HepG2 (cell line): ENCODE data around the gene TIMM44.

Experiments
- FOXA3 ChIP-seq: IDR thresholded peaks from 2 replicates; pipeline ENCODE4 v1.6.1; 2016; ENCODE audit warnings: missing genetic modification reagents, missing compliant biosample characterization
- GABPB1 ChIP-seq: IDR thresholded peaks from 2 replicates; pipeline ENCODE4 v1.6.1; 2016; ENCODE audit warnings: mild to moderate bottlenecking, missing genetic modification reagents, moderate library complexity, missing compliant biosample characterization
- NFRKB ChIP-seq: fragments of 450-650 bp; IDR thresholded peaks from 2 replicates; pipeline ENCODE4 v1.6.1; 2017
- NR2C2 ChIP-seq: sonication (generic); formaldehyde crosslinking; IDR thresholded peaks from 2 replicates; pipeline ENCODE4 v1.4.0; 2020; ENCODE audit warnings: missing genetic modification reagents, mild to moderate bottlenecking, moderate library complexity, borderline replicate concordance
- POLR2AphosphoS5 ChIP-seq: IDR thresholded peaks from 2 replicates; pipeline ENCODE4 v1.6.1; 2012; ENCODE audit warnings: low read depth, low read length
- RBM22 ChIP-seq: fragments of 200-400 bp; formaldehyde crosslinking; optimal IDR thresholded peaks from 2 replicates; pipeline ENCODE3; 2017; ENCODE audit warnings: mild to moderate bottlenecking, low read length, moderate library complexity
- SOX6 ChIP-seq, 2 experiments: fragments of 450-650 bp in 1 of 2; sonication (generic) in 1 of 2; formaldehyde crosslinking in 1 of 2; IDR thresholded peaks; 2 replicates each; pipeline versions ENCODE4 v1.4.0 to v1.6.1; 2017 to 2020; ENCODE audit warnings: antibody characterized with exemption in 1 of 2, mild to moderate bottlenecking in 1 of 2, missing genetic modification reagents in 1 of 2
- SUZ12 ChIP-seq: fragments of 150-350 bp; IDR thresholded peaks from 2 replicates; pipeline ENCODE4 v1.6.1; 2014; ENCODE audit warnings: low read depth, low read length
- ZBTB8A ChIP-seq: sonication (generic); formaldehyde crosslinking; IDR thresholded peaks from 2 replicates; pipeline ENCODE4 v1.4.0; 2020; ENCODE audit warnings: mild to moderate bottlenecking, low read depth, missing genetic modification reagents, borderline replicate concordance
- ZNF446 ChIP-seq: sonication (generic); formaldehyde crosslinking; IDR thresholded peaks from 2 replicates; pipeline ENCODE4 v1.5.0; 2020; ENCODE audit warnings: mild to moderate bottlenecking, missing genetic modification reagents
- TF ChIP-seq, protein P1 (sequence below): sonication (generic); formaldehyde crosslinking; IDR thresholded peaks from 2 replicates; pipeline ENCODE4 v1.5.0; 2020; ENCODE audit warnings: mild to moderate bottlenecking, missing genetic modification reagents, moderate library complexity

DNA sequence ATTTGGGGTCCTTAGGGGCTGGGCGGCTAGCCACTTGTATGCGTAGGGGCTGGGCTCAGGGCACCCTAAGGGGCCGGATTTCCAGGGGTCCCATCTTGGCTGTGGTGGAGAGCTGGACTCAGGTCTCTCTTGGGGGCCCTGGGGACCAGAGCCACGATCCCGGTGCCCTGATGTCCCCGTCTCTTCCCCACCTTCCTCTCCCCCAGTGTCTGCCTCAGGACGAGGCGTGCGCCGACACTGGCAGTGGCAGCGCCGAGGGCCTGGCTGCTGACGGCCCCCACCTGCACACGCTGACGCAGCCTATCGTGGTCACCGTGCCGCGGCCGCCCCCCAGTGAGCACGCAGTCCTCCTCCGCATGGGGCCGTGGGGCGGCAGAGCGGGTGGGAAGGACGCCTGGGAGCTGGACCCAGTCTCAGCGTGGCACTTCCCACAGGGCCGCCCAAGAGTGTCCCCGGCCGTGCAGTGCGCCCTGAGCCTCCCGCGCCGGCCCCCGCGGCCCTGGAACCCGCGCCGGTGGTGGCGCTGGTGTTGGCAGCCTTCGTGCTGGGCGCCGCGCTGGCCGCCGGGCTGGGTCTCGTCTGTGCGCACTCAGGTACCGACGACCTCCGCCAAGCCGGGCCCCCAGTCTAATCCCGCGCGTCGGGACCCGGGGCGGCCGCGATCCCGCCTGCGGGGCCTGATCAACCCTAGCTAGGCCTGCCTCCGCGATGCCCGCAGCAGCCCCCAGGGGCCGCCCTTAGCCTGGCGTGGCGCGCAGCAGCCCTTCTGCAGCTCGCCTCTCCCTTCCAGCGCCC, 26.0 kb downstream of the TIMM44 start:
- TF ChIP-seq ZBTB8A (CRISPR knock-in tag) (no peak), SUZ12 (no peak), GABPB1 (CRISPR knock-in tag) (no peak), NFRKB (no peak), NR2C2 (CRISPR knock-in tag) (no peak), POLR2AphosphoS5 (no peak), SOX6 (IDR thresholded peaks at IDR 0.05) (no peak), SOX6 (CRISPR knock-in tag; IDR thresholded peaks at IDR 0.05) (no peak), FOXA3 (CRISPR knock-in tag) (no peak), RBM22 (no peak), ZNF446 (no peak)
- TF ChIP-seq, protein P1, sequence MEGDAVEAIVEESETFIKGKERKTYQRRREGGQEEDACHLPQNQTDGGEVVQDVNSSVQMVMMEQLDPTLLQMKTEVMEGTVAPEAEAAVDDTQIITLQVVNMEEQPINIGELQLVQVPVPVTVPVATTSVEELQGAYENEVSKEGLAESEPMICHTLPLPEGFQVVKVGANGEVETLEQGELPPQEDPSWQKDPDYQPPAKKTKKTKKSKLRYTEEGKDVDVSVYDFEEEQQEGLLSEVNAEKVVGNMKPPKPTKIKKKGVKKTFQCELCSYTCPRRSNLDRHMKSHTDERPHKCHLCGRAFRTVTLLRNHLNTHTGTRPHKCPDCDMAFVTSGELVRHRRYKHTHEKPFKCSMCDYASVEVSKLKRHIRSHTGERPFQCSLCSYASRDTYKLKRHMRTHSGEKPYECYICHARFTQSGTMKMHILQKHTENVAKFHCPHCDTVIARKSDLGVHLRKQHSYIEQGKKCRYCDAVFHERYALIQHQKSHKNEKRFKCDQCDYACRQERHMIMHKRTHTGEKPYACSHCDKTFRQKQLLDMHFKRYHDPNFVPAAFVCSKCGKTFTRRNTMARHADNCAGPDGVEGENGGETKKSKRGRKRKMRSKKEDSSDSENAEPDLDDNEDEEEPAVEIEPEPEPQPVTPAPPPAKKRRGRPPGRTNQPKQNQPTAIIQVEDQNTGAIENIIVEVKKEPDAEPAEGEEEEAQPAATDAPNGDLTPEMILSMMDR: no peak
